OCI-LY3 (cell line): ENCODE data around the gene UROC1.

Experiments
- H2AFZ ChIP-seq: fragments of 200-600, 300-600 bp; shearing (Covaris generic); 2 replicates; pipeline ENCODE4 v1.6.0; 2014; ENCODE audit warnings: antibody characterized with exemption, low read depth, low read length
- H3K27ac ChIP-seq: fragments of 200-600, 300-600 bp; sonication (generic); 2 replicates; pipeline ENCODE4 v1.5.1; 2014; ENCODE audit warnings: mild to moderate bottlenecking, low read length, moderate library complexity, mixed read lengths
- H3K27me3 ChIP-seq: fragments of 200-600, 300-600 bp; sonication (generic); 2 replicates; pipeline ENCODE4 v1.6.1; 2014; ENCODE audit warnings: low read depth, low read length, mixed read lengths
- H3K36me3 ChIP-seq: fragments of 200-600, 300-600 bp; sonication (generic); replicated peaks from 2 replicates; pipeline ENCODE3; 2014; ENCODE audit warnings: low read depth, low read length, mixed read lengths
- H3K4me1 ChIP-seq: fragments of 300-600, 200-600 bp; sonication (generic); 2 replicates; pipeline ENCODE4 v1.6.1; 2014; ENCODE audit warnings: low read length, mixed read lengths
- H3K4me2 ChIP-seq: fragments of 200-600, 300-600 bp; sonication (generic); 2 replicates; pipeline ENCODE4 v1.6.1; 2014; ENCODE audit warnings: low read length, mixed read lengths
- H3K4me3 ChIP-seq: fragments of 300-600, 200-600 bp; sonication (generic); 2 replicates; pipeline ENCODE4 v1.5.1; 2014; ENCODE audit warnings: antibody characterized with exemption, mild to moderate bottlenecking, low read length, moderate library complexity
- H3K79me2 ChIP-seq: fragments of 300-600, 200-600 bp; shearing (Covaris generic); 2 replicates; pipeline ENCODE4 v1.6.1; 2014; ENCODE audit warnings: mild to moderate bottlenecking, low read length, mixed read lengths
- H3K9ac ChIP-seq: fragments of 300-600, 200-600 bp; shearing (Covaris generic); 2 replicates; pipeline ENCODE4 v1.6.0; 2014; ENCODE audit warnings: mild to moderate bottlenecking, low read length, moderate library complexity
- H3K9me3 ChIP-seq: fragments of 200-600, 300-600 bp; shearing (Covaris generic); 2 replicates; pipeline ENCODE4 v1.6.1; 2014; ENCODE audit warnings: low read length, mixed read lengths; ENCODE audit not compliant: insufficient read depth
- H4K20me1 ChIP-seq: fragments of 200-600, 300-600 bp; sonication (generic); 2 replicates; pipeline ENCODE4 v1.6.1; 2016; ENCODE audit warnings: low read length, mixed read lengths; ENCODE audit not compliant: insufficient read depth
- CTCF ChIP-seq: fragments of 200-600, 300-600 bp; sonication (generic); IDR thresholded peaks from 2 replicates; pipeline ENCODE4 v1.5.1; 2014; ENCODE audit warnings: antibody characterized with exemption, low read length, low read depth
- EZH2phosphoT487 ChIP-seq: fragments of 200-600 bp; shearing (Covaris generic); IDR thresholded peaks from 2 replicates; pipeline ENCODE4 v1.6.1; 2018; ENCODE audit warnings: antibody characterized with exemption, mixed run types, low read depth

Gene UROC1

GRCh38 chr3:126512026-126512425, 5.5 kb downstream of the UROC1 start:
- H3K4me1 ChIP-seq = no peaks in the 10 kb centered on the region
- H3K27ac ChIP-seq = no peak overlapping the region
- no peaks in the 10 kb centered on the region for H3K36me3 ChIP-seq
- no peak overlapping the region for H3K9ac ChIP-seq
- no peaks in the 10 kb centered on the region for H4K20me1 ChIP-seq
- TF ChIP-seq CTCF (no peak), EZH2phosphoT487 (no peak)
- no peak overlapping the region for H2AFZ ChIP-seq
- no peak overlapping the region for H3K4me2 ChIP-seq
- H3K27me3 ChIP-seq = no peaks in the 10 kb centered on the region
- no peaks in the 10 kb centered on the region for H3K79me2 ChIP-seq
- no peak overlapping the region for H3K4me3 ChIP-seq
- no peaks in the 10 kb centered on the region for H3K9me3 ChIP-seq

- Histone ChIP-seq H3K4me3 (no peak overlapping the region), H3K27me3 (no peaks in the 10 kb centered on the region), H3K79me2 (no peaks in the 10 kb centered on the region), H3K36me3 (no peaks in the 10 kb centered on the region), H3K9ac (no peak overlapping the region), H3K4me2 (no peak overlapping the region), H3K4me1 (no peaks in the 10 kb centered on the region), H4K20me1 (no peaks in the 10 kb centered on the region), H3K27ac (no peak overlapping the region), H3K9me3 (no peaks in the 10 kb centered on the region), H2AFZ (no peak overlapping the region)
- TF ChIP-seq CTCF (no peak), EZH2phosphoT487 (no peak)
Observed at GRCh38 chr3:126511291-126511690, 6.3 kb downstream of the UROC1 start.

- no peak overlapping the region for H3K4me3 ChIP-seq
- no peaks in the 10 kb centered on the region for H3K79me2 ChIP-seq
- H3K9ac ChIP-seq = no peak overlapping the region
- H3K9me3 ChIP-seq = no peaks in the 10 kb centered on the region
- no peak overlapping the region for H2AFZ ChIP-seq
- H3K27me3 ChIP-seq = no peaks in the 10 kb centered on the region
- H3K27ac ChIP-seq = no peak overlapping the region
- H4K20me1 ChIP-seq = no peaks in the 10 kb centered on the region
- H3K36me3 ChIP-seq = no peaks in the 10 kb centered on the region
- H3K4me2 ChIP-seq = no peak overlapping the region
- no peaks in the 10 kb centered on the region for H3K4me1 ChIP-seq
- TF ChIP-seq EZH2phosphoT487 (no peak), CTCF (no peak)
Observed at GRCh38 chr3:126510308-126510910, 7.2 kb downstream of the UROC1 start.

GRCh38 chr3:126509597-126510307, 7.8 kb downstream of the UROC1 start:
- H3K4me3 ChIP-seq = no peak overlapping the region
- no peaks in the 10 kb centered on the region for H4K20me1 ChIP-seq
- no peak overlapping the region for H3K9ac ChIP-seq
- no peak overlapping the region for H2AFZ ChIP-seq
- H3K36me3 ChIP-seq = no peaks in the 10 kb centered on the region
- H3K27ac ChIP-seq = no peak overlapping the region
- H3K9me3 ChIP-seq = no peaks in the 10 kb centered on the region
- TF ChIP-seq EZH2phosphoT487 (no peak), CTCF (no peak)
- no peaks in the 10 kb centered on the region for H3K4me1 ChIP-seq
- H3K4me2 ChIP-seq = no peak overlapping the region
- no peaks in the 10 kb centered on the region for H3K79me2 ChIP-seq
- 0 out of 2 replicates have a peak, but pooled peaks cover under 1% of the 10 kb centered on the region for H3K27me3 ChIP-seq
